Activated CD4-positive, alpha-beta T cell treated with anti-CD3 and anti-CD28 coated beads for 48 hours (primary cell): ENCODE results near the gene TIMMDC1.
"Not testable (repeated sequence)": the region's sequence is repeated elsewhere in the genome, so short reads cannot be mapped to it uniquely, and the experiment has no call there.

Experiments used
- DNase-seq: peaks from one replicate; pipeline ENCODE4 v3.0.0-alpha.2; 2020

Gene TIMMDC1

DNA sequence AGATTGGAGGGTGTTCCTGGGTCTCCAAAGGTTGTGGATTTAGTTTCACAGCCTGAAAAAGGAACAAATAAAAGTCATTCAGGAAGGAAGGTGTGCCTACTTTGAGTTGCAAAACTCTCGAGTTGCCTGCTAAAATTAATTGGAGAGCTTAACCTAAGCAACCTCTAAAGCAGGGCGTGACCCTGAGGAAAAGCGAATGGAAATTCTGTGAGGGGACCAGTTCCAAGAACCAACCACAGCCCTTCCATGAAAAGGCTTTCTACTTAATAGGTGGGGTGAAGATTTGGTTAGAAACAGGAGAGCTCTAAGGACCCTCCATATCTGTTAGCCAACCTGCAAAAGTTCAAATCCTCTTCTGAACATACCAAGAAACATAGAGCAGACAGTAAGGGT lies 59.5 kb downstream of the TIMMDC1 start:
- no peak for DNase-seq

DNA sequence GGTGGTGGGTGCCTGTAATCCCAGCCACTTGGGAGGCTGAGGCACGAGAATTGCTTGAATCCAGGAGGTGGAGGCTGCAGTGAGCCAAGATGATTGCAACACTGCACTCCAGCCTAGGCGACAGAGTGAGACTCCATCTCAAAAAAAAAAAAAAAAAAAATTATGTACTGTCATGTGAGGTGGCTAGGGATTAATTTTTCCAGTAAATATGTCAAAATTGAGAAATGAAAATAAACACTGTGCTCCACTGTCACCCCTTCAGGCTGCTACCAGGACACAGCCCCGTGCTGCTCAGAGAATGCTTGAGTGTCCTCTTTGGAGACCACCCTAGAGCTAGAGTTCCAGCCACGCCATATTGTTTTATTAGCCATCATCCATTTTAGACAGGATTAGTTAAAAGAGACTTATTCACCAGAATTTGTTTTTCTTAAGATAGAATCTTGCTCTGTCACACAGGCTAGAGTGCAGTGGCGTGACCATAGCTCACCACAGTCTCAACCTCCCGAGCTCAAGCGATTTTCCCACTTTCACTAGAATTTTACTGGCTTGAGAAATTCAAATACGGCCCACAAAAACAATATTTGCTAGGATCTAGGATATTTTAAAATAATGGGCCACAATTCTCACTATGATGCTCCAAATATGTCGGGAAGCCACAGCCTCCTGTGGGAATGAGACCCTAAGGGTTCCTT lies 60.4 kb downstream of the TIMMDC1 start:
- DNase-seq = no peak

DNA sequence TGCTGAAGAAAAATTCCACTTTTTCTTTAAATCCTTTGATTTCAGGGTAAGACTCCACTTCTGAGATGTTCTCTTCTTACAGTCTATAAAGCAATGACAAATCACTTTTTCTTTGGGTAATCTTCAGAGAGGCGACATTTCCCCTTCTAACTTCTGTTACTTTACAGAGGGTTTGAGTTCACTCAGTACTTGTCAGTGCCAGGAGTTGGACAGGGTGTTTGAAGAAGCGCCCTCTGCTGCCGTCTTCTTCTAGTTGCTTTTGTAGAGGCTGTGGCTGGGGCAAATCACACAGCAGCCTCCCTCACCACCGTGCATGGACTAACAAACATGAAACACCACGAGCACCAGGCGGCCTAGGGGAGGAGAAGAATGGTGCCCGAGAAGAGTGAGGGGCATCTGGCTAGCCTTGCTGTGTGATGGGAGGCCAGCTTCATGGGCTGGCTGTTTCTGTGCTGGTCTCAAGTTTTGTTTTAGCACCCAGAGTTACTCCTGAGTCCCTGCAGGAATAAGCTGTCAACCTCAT lies 61.2 kb downstream of the TIMMDC1 start, which contains the start of gene CD80:
Gene CD80, minus strand, starts transcription at position 174 of the 523 bp plus-strand sequence. CDS start 1,886 bp downstream, outside the sequence.
- DNase-seq = peak; percentile 76

DNA sequence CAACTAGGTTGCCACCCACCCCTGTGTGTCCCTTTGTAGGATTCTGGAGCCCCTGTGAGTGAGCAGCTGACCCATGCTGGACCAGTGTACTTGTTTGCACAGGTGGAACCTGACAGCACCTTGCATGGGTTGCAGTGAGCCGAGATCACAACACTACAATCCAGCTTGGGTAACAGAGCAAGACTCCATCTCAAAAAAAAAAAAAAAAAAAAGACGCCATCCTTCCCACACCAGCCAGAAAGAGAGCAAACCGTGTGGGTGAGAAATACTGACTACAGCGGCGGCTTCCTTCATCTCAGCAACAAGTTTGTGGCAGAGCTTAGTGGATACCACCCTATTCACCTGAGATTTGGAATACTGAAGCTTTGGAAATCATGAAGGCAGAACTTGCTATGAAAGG lies 61.8 kb downstream of the TIMMDC1 start:
- DNase-seq = no peak

- peak; percentile 36 for DNase-seq
Observed at GRCh38 chr3:119562307-119562961, 64.1 kb downstream of the TIMMDC1 start.

DNA sequence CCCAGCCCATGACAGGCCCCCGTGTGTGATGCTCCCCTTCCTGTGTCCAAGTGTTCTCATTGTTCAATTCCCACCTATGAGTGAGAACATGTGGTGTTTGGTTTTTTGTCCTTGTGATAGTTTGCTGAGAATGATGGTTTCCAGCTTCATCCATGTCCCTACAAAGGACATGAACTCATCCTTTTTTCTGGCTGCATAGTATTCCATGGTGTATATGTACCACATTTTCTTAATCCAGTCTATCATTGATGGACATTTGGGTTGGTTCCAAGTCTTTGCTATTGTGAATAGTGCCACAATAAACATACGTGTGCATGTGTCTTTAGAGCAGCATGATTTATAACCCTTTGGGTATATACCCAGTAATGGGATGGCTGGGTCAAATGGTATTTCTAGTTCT lies 65.0 kb downstream of the TIMMDC1 start:
- not testable (repeated sequence) for DNase-seq

DNA sequence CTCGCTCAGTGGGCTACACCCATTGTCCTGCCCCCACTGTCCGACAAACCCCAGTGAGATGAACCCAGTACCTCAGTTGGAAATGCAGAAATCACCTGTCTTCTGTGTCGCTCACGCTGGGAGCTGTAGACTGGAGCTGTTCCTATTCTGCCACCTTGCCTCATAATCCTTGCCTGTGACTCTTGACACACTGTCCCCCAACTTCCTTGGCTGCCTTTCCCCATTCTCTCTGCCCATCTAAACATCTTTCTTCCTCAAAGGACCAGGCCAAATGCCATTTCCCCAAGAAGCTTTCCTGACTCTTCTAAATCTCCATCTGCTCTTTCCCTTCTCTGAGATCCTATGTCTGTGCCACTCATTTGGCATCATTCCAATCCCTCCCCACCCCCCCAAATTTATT lies 70.8 kb downstream of the TIMMDC1 start:
- no peak for DNase-seq

DNA sequence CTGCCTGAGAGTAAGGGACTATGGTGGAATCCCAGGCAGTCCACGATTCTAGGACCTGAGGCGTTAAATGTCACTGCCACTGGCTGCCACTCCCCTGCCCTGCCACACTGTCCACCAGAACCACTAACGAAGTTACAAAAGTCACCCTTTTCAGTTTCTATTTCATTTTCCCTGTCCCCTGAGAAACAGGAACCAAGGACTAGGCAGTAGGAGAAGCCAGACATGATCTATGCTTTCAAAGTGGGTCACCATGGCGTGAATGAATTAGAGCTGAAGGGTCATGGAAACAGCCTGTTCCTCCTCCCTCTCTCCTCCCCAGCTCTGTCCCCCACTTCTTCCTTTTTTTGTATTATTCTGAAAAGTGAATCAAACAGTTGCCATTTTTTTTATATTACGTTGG lies 71.9 kb downstream of the TIMMDC1 start:
- DNase-seq = no peak

DNA sequence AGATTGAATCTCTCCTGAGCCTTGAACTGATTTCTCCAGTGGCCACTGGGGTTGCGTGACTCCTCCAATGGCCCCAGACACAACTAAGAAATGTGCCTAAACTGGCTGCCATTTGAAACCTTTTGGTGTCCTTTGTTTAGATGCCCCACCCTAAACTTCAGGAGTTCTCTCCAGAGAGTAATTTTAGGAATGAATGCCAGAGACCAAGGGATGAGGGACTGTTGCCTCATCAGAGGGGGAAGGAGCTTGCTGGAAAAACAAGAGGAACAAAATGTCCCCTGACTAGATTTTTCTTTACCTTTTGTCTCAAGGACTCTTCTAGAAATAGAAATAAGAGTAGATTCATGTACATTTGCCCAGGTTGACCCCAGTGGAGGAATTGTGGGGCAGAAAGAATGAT lies 72.9 kb downstream of the TIMMDC1 start:
- DNase-seq = no peak

DNA sequence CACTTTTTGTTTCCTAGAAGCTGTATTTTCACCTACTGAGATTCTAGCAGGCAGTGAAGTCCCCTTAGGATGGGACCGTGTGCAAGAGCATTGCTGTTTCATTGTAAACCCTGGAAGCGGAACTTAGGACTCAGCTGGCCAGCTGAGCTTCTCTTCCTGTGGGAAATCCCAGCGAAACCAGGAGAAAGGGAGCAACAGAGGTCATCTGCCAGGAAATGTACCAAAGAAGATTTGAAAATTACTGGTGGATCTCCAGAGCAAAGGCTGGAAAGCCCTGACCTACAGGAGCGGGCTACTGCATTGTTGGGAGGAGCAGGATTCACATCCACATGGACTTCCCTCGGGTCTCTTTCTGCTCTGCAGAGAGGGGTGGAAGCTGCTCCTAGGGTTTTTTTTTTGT lies 73.3 kb downstream of the TIMMDC1 start:
- DNase-seq = no peak
